ENCODE measurements around the gene GNAT1.
"Not testable (repeated sequence)": the region's sequence is repeated elsewhere in the genome, so short reads cannot be mapped to it uniquely, and the experiment has no call there.

Gene GNAT1

DNA sequence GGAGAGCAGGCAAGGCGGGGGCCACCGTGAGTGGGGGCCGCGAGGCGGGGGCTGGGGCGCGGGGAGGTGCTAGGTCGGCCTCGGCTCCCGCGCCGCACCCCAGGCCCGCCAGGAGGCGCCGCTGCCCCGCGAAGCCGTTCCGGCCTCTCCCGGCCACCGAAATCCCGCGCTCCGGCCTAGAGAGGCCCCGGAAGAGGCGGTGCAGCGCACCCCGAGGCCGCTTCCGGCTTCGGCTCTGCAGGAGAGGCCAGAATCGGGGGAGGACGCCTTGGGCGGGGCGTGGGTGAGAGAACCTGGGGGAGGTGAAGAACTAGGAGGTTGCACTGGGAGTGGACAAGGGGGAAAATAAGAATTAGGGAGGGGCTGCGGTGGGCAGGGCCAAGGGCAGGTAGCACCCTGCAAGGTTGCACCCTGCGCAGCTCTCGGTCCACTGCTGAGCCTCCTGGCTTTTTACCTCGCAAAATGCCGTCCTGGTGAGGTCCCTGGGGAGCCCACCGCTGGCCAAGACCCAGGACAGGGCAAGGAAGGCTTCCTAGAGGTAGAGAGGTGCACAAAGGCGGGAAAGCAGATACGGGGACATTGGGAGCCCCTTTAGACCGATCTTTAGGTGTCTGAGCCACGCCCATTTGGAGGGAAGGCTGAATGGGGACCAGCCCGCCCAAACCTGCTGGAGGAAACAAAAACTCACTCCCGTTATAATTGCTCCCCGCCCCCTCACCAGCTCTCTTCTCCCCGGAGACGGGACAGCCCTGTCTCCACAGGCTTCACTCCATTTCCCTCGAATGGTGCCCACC lies 36.2 kb downstream of the GNAT1 start:
- peak overlapping the region in 4 of 5 donors; percentile 54 to 86 (median 82) for H3K9ac ChIP-seq (ENCODE audit: low read length in 5 of 5)
- no peaks in the 10 kb centered on the region for H3K36me3 ChIP-seq (ENCODE audit: control insufficient read depth in 5 of 5, insufficient read depth in 5 of 5, low read length in 5 of 5)
- H3K9me3 ChIP-seq (ENCODE audit: control insufficient read depth in 5 of 5, low read length in 5 of 5) = no peaks in the 10 kb centered on the region
- H3K27ac ChIP-seq (ENCODE audit: low read depth, low read length) = peak overlapping the region; percentile 41
- H3K27me3 ChIP-seq (ENCODE audit: control insufficient read depth in 5 of 5, insufficient read depth in 4 of 5, low read length in 5 of 5) = peaks cover 0 to 4% (median 3%) of the 10 kb centered on the region in 5 donors
- H3K4me3 ChIP-seq (ENCODE audit: low read depth in 1 of 5, low read length in 5 of 5) = peak overlapping the region; percentile 87 to 95 (median 92)
- H3K4me1 ChIP-seq (ENCODE audit: control insufficient read depth in 5 of 5, insufficient read depth in 5 of 5, low read length in 5 of 5) = peaks cover 4 to 46% (median 26%) of the 10 kb centered on the region in 5 donors

DNA sequence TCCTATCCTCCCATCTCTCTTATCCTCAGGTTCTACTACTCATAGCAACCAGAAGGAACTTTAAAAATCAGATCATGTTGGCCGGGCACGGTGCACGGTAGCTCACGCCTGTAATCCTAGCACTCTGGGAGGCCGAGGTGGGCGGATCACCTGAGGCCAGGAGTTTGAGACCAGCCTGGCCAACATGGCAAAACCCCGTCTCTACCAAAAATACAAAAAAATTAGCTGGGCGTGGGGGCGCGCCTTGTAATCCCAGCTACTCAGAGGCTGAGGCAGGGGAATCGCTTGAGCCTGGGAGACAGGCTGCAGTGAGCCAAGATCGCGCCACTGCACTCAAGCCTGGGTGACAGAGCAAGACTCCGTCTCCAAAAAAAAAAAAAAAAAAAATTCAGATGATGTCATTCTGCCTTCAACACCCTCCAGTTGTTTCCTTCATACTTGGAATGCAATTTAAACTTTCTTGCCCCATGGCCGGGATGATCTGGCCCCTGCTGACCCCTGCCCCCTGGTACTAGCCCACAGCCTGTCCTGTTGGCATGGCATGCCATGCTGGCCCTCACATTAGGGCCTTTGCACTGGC lies 36.9 kb downstream of the GNAT1 start:
- Histone ChIP-seq H3K9ac (ENCODE audit: low read length in 5 of 5) (peak overlapping the region in 3 of 5 donors; percentile 54 to 85 (median 79)), H3K4me1 (ENCODE audit: control insufficient read depth in 5 of 5, insufficient read depth in 5 of 5, low read length in 5 of 5) (peaks cover 4 to 50% (median 26%) of the 10 kb centered on the region in 5 donors), H3K4me3 (ENCODE audit: low read depth in 1 of 5, low read length in 5 of 5) (peak overlapping the region; percentile 87 to 95 (median 92))
- H3K9me3 ChIP-seq (ENCODE audit: control insufficient read depth in 5 of 5, low read length in 5 of 5); H3K27ac ChIP-seq (ENCODE audit: low read depth, low read length); H3K27me3 ChIP-seq (ENCODE audit: control insufficient read depth in 5 of 5, insufficient read depth in 4 of 5, low read length in 5 of 5); H3K36me3 ChIP-seq (ENCODE audit: control insufficient read depth in 5 of 5, insufficient read depth in 5 of 5, low read length in 5 of 5): not testable (repeated sequence)

GRCh38 chr3:50229490-50229889 lies 38.1 kb downstream of the GNAT1 start:
- no peaks in the 10 kb centered on the region for H3K36me3 ChIP-seq (ENCODE audit: control insufficient read depth in 5 of 5, insufficient read depth in 5 of 5, low read length in 5 of 5)
- H3K9ac ChIP-seq (ENCODE audit: low read length in 5 of 5) = no peak overlapping the region
- no peaks in the 10 kb centered on the region for H3K9me3 ChIP-seq (ENCODE audit: control insufficient read depth in 5 of 5, low read length in 5 of 5)
- H3K4me1 ChIP-seq (ENCODE audit: control insufficient read depth in 5 of 5, insufficient read depth in 5 of 5, low read length in 5 of 5) = peaks cover 4 to 50% (median 27%) of the 10 kb centered on the region in 5 donors
- H3K4me3 ChIP-seq (ENCODE audit: low read depth in 1 of 5, low read length in 5 of 5) = no peak overlapping the region
- peaks cover 0 to 4% (median 3%) of the 10 kb centered on the region in 5 donors for H3K27me3 ChIP-seq (ENCODE audit: control insufficient read depth in 5 of 5, insufficient read depth in 4 of 5, low read length in 5 of 5)
- H3K27ac ChIP-seq (ENCODE audit: low read depth, low read length) = no peak overlapping the region

- H3K36me3 ChIP-seq (ENCODE audit: control insufficient read depth in 5 of 5, insufficient read depth in 5 of 5, low read length in 5 of 5) = no peaks in the 10 kb centered on the region
- no peak overlapping the region for H3K27ac ChIP-seq (ENCODE audit: low read depth, low read length)
- H3K9me3 ChIP-seq (ENCODE audit: control insufficient read depth in 5 of 5, low read length in 5 of 5) = no peaks in the 10 kb centered on the region
- H3K27me3 ChIP-seq (ENCODE audit: control insufficient read depth in 5 of 5, insufficient read depth in 4 of 5, low read length in 5 of 5) = peaks cover 0 to 2% (median 0%) of the 10 kb centered on the region in 5 donors
- H3K4me3 ChIP-seq (ENCODE audit: low read depth in 1 of 5, low read length in 5 of 5) = peak overlapping the region in 1 of 5 donors; percentile 35
- H3K4me1 ChIP-seq (ENCODE audit: control insufficient read depth in 5 of 5, insufficient read depth in 5 of 5, low read length in 5 of 5) = peaks cover 4 to 56% (median 34%) of the 10 kb centered on the region in 5 donors
- no peak overlapping the region for H3K9ac ChIP-seq (ENCODE audit: low read length in 5 of 5)
Measured at GRCh38 chr3:50230104-50230793, 38.8 kb downstream of the GNAT1 start.

DNA sequence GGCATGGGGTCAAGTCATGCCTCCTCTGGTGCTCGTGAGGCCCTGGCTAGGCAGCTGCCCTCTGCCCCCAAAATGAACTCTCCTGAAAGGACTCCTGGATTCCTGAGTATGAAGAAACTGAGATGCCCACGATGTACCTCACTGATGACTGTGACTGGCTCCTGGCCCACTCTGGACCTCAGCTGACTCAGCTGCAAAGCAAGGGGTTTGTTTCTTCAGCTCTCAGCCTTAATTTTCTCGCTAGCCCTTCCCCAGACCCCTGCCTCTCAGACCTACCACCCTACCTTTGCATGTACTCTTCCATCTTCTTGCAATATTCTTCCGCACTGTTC lies 39.4 kb downstream of the GNAT1 start:
- no peak overlapping the region for H3K9ac ChIP-seq (ENCODE audit: low read length in 5 of 5)

GRCh38 chr3:50231581-50231980 lies 40.2 kb downstream of the GNAT1 start:
- H3K9ac ChIP-seq (ENCODE audit: low read length in 5 of 5) = no peak overlapping the region
- no peaks in the 10 kb centered on the region for H3K9me3 ChIP-seq (ENCODE audit: control insufficient read depth in 5 of 5, low read length in 5 of 5)
- no peaks in the 10 kb centered on the region for H3K27me3 ChIP-seq (ENCODE audit: control insufficient read depth in 5 of 5, insufficient read depth in 4 of 5, low read length in 5 of 5)
- H3K4me1 ChIP-seq (ENCODE audit: control insufficient read depth in 5 of 5, insufficient read depth in 5 of 5, low read length in 5 of 5) = peaks cover 4 to 57% (median 36%) of the 10 kb centered on the region in 5 donors
- no peaks in the 10 kb centered on the region for H3K36me3 ChIP-seq (ENCODE audit: control insufficient read depth in 5 of 5, insufficient read depth in 5 of 5, low read length in 5 of 5)
- no peak overlapping the region for H3K4me3 ChIP-seq (ENCODE audit: low read depth in 1 of 5, low read length in 5 of 5)
- H3K27ac ChIP-seq (ENCODE audit: low read depth, low read length) = no peak overlapping the region

More for the DNA sequence above, 39.4 kb downstream of the GNAT1 start:
- Histone ChIP-seq H3K27ac (ENCODE audit: low read depth, low read length) (no peak overlapping the region), H3K4me1 (ENCODE audit: control insufficient read depth in 5 of 5, insufficient read depth in 5 of 5, low read length in 5 of 5) (peaks cover 4 to 60% (median 38%) of the 10 kb centered on the region in 5 donors), H3K27me3 (ENCODE audit: control insufficient read depth in 5 of 5, insufficient read depth in 4 of 5, low read length in 5 of 5) (no peaks in the 10 kb centered on the region), H3K4me3 (ENCODE audit: low read depth in 1 of 5, low read length in 5 of 5) (peak overlapping the region in 1 of 5 donors; percentile 35), H3K36me3 (ENCODE audit: control insufficient read depth in 5 of 5, insufficient read depth in 5 of 5, low read length in 5 of 5) (no peaks in the 10 kb centered on the region), H3K9me3 (ENCODE audit: control insufficient read depth in 5 of 5, low read length in 5 of 5) (no peaks in the 10 kb centered on the region)

GRCh38 chr3:50232303-50232702 lies 40.9 kb downstream of the GNAT1 start:
- no peaks in the 10 kb centered on the region for H3K9me3 ChIP-seq (ENCODE audit: control insufficient read depth in 5 of 5, low read length in 5 of 5)

DNA sequence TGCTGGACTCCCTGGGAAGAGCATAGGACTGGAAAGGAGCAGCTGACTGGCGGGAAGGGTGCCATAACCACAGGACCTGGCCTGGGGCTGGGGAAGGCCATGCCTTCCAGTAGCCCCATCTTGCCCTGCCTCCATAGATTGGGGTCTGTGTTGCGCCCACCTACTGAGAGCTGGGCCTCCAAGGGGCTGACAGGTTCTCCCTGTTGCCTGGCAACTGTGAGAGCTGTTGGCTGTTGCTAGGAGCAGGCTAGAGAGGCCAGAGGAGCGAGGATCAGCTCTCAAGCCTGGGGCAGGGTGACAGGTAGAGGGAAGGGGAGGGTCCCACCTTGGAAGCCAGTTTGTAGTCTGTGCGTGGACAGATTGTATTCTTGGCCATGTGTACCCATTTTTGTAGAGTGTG lies 41.8 kb downstream of the GNAT1 start:
- no peak overlapping the region for H3K27ac ChIP-seq (ENCODE audit: low read depth, low read length)

More at GRCh38 chr3:50232303-50232702, 40.9 kb downstream of the GNAT1 start:
- Histone ChIP-seq H3K27me3 (ENCODE audit: control insufficient read depth in 5 of 5, insufficient read depth in 4 of 5, low read length in 5 of 5) (no peaks in the 10 kb centered on the region), H3K9ac (ENCODE audit: low read length in 5 of 5) (no peak overlapping the region), H3K36me3 (ENCODE audit: control insufficient read depth in 5 of 5, insufficient read depth in 5 of 5, low read length in 5 of 5) (no peaks in the 10 kb centered on the region), H3K4me1 (ENCODE audit: control insufficient read depth in 5 of 5, insufficient read depth in 5 of 5, low read length in 5 of 5) (peaks cover 4 to 58% (median 36%) of the 10 kb centered on the region in 5 donors), H3K4me3 (ENCODE audit: low read depth in 1 of 5, low read length in 5 of 5) (no peak overlapping the region), H3K27ac (ENCODE audit: low read depth, low read length) (no peak overlapping the region)

DNA sequence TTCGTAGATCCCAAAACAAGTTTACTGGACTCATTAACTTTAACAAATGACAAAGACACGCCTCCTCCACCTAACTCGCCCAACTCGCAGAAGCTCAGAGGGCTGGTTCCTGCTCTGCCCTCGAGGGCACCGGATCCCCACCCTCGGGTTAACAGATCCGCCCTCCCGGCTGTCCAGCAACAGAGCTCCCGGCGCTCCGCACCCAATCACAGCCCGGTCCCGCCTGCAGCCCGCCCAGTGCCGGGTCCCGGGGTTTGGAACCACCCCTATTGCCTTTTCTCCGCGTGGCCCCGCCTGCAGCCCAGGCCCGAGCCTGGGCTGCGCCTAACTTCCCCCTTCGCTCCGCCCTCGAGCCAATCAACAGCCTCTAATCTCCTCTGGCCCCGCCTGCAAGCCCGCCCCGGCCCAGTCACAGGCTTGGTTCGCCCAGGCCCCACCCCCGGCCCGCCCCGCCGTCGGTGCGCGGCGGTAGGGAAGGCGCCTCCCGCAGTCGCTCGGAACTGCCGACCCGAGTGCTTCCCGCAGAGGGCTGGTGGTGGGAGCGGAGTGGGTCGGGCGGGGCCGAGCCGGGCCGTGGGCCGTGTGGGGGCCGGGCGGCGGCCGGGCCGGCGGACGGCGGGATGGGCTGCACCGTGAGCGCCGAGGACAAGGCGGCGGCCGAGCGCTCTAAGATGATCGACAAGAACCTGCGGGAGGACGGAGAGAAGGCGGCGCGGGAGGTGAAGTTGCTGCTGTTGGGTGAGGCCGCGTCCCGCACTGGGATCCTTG lies 44.5 kb downstream of the GNAT1 start, which contains the start of gene GNAI2:
Gene GNAI2, plus strand, starts transcription at position 489 of the 768 bp plus-strand sequence. Its CDS starts 132 bp downstream, at position 621.
- H3K4me3 ChIP-seq (ENCODE audit: low read depth in 1 of 5, low read length in 5 of 5) = peak within 1 kb of the TSS; percentile 86 to 99 (median 95)
- H3K4me1 ChIP-seq (ENCODE audit: control insufficient read depth in 5 of 5, insufficient read depth in 5 of 5, low read length in 5 of 5) = peaks cover 5 to 65% (median 57%) of the 10 kb centered on the region in 5 donors
- H3K36me3 ChIP-seq (ENCODE audit: control insufficient read depth in 5 of 5, insufficient read depth in 5 of 5, low read length in 5 of 5) = peaks cover 0 to 16% (median 7%) of the 10 kb centered on the region in 5 donors

More for the DNA sequence above, 41.8 kb downstream of the GNAT1 start:
- H3K36me3 ChIP-seq (ENCODE audit: control insufficient read depth in 5 of 5, insufficient read depth in 5 of 5, low read length in 5 of 5) = no peaks in the 10 kb centered on the region
- no peak overlapping the region for H3K9ac ChIP-seq (ENCODE audit: low read length in 5 of 5)
- H3K4me3 ChIP-seq (ENCODE audit: low read depth in 1 of 5, low read length in 5 of 5) = no peak overlapping the region
- H3K9me3 ChIP-seq (ENCODE audit: control insufficient read depth in 5 of 5, low read length in 5 of 5) = no peaks in the 10 kb centered on the region
- H3K4me1 ChIP-seq (ENCODE audit: control insufficient read depth in 5 of 5, insufficient read depth in 5 of 5, low read length in 5 of 5) = peaks cover 4 to 59% (median 37%) of the 10 kb centered on the region in 5 donors
- H3K27me3 ChIP-seq (ENCODE audit: control insufficient read depth in 5 of 5, insufficient read depth in 4 of 5, low read length in 5 of 5) = no peaks in the 10 kb centered on the region

More for the DNA sequence above, 44.5 kb downstream of the GNAT1 start, which contains the start of gene GNAI2:
- no peaks in the 10 kb centered on the region for H3K9me3 ChIP-seq (ENCODE audit: control insufficient read depth in 5 of 5, low read length in 5 of 5)
- peak within 1 kb of the TSS; percentile 89 to 98 (median 92) for H3K9ac ChIP-seq (ENCODE audit: low read length in 5 of 5)
- no peaks in the 10 kb centered on the region for H3K27me3 ChIP-seq (ENCODE audit: control insufficient read depth in 5 of 5, insufficient read depth in 4 of 5, low read length in 5 of 5)
- H3K27ac ChIP-seq (ENCODE audit: low read depth, low read length) = peak within 1 kb of the TSS; percentile 85

Measured in subcutaneous abdominal adipose tissue (tissue), 5 donors.